22Rv1 (cell line): ENCODE measurements around the gene MYCBP2.

ENCODE experiments used
- ZFX ChIP-seq: fragments of 450-650 bp; IDR thresholded peaks from 2 replicates; pipeline ENCODE4 v1.6.1; 2017; ENCODE audit warnings: antibody characterized with exemption, borderline replicate concordance
- TF ChIP-seq, protein P1 (sequence below): fragments of 450-650 bp; IDR thresholded peaks from 2 replicates; pipeline ENCODE4 v1.5.1; 2017; ENCODE audit warnings: mild to moderate bottlenecking

DNA sequence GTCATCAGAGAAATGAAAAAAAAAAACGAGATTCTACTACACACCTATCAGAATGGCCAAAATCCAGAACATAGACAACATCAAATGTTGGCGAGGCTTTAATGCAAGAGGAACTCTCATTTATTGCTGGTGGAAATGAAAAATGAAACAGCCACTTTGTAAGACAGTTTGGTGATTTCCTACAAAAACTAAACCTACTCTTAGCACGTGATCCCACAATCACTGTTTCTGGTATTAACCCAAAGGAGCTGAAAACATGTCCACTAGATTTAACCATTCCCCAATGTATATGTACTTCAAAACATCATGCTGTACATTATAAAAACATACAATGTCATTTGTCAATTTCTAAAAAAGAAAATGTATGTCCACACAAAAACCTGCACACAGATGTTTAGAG is 13.0 kb downstream of the MYCBP2 start:
- TF ChIP-seq, protein P1, sequence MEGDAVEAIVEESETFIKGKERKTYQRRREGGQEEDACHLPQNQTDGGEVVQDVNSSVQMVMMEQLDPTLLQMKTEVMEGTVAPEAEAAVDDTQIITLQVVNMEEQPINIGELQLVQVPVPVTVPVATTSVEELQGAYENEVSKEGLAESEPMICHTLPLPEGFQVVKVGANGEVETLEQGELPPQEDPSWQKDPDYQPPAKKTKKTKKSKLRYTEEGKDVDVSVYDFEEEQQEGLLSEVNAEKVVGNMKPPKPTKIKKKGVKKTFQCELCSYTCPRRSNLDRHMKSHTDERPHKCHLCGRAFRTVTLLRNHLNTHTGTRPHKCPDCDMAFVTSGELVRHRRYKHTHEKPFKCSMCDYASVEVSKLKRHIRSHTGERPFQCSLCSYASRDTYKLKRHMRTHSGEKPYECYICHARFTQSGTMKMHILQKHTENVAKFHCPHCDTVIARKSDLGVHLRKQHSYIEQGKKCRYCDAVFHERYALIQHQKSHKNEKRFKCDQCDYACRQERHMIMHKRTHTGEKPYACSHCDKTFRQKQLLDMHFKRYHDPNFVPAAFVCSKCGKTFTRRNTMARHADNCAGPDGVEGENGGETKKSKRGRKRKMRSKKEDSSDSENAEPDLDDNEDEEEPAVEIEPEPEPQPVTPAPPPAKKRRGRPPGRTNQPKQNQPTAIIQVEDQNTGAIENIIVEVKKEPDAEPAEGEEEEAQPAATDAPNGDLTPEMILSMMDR: no peak
- TF ChIP-seq ZFX: no peak
